ENCODE measurements around the gene CD300LG.

Gene CD300LG

DNA sequence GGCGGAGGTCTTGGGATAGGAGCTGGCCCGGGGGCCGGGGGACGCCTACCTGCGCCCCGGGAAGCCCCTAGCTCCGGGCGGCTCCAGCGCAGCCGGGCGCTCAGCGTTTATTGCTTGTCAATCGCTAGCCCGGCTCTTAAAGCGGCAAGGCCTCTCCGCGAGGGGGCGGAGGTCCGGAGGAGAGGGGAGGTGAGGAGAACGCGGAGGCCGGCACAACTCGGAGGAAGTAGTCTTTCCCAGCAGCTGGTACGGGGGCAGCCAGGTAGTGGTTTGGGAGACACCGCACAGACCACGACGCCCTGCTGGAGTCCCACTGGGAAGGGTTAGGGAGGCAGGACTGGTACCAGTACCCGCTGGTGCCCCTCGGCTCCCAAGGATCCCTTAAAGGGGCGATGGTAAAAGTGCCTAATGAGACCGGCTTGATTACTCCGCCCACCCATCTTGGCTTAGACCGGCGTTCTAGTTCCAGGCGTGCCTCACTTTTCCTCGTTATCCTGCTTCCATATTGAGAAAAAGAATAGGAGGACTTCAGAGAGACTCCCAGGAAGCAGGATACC, 60.5 kb downstream of the CD300LG start, which contains the start of gene MPP2:
TSS of gene MPP2 (minus strand) at position 112 of the 557 bp plus-strand sequence. CDS start 3,076 bp downstream, outside the sequence.
- peak; percentile 15 to 47 (median 30) for DNase-seq

DNA sequence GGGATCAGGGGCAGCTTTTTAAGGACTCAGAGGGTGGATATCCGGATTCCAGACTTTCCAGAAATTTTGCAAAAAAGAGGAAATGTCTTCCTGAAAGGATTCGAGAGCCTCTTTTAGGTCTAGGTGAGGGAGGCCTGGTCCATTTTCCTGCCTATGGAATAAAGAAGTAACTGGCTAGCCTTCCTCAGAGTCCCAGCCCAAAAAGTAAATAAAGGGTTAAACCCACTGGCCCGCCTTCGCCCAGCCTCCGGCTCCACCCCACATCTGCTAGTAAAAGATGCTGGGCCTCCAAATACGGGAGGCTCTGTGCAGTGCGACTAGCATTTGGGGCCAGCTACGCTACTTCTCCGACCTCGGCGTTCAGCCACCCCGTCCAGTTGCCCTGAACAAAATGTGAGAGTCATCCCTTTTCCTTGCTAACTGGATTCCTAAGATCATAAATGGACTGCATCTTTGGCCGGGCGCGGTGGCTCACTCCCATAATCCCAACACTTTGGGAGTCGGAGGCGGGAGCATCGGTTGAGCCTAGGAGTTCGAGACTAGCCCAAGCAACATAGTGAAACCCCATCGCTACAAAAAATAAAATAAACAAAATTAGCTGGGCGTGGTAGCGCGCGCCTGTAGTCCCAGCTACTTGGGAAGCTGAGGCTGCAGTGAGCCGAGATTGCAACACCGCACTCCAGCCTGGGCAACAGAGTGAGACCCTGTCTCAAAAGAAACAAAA, 61.2 kb downstream of the CD300LG start:
- peak in 2 of 4 experiments; percentile 34 to 37 for DNase-seq

DNA sequence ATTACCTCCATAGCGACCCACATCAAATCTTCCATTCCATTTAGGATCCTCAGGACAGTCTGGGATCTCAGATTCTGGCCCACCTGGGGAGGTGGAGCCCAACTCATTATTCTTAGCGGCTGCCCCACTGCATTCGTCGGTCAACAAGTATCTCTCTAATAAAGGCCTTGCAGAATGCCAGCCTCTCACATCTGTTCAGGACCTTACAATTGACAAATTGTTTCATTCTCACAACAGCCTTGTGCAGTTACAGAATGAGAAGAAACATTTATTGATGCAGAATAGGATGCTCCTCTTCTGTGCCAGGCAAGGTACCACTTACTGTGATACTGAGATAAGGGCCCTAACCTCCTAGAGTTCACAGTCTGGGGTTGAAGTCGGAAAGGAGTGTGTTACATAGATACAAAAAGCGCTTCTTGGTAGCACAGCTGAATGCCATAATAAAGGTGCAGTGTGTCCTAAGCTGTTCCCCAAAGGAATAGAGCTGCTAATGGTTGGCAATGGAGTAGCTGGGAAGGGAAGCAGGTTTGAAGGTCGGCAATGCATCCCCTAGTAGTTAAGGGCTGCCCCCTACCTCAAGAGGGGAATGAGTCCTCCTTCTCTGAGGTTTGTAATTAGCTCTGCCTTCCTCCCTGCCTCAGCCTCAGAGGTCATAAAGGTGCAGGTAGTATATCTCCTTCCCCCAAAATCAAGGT, 62.7 kb downstream of the CD300LG start:
- DNase-seq = no peak

DNA sequence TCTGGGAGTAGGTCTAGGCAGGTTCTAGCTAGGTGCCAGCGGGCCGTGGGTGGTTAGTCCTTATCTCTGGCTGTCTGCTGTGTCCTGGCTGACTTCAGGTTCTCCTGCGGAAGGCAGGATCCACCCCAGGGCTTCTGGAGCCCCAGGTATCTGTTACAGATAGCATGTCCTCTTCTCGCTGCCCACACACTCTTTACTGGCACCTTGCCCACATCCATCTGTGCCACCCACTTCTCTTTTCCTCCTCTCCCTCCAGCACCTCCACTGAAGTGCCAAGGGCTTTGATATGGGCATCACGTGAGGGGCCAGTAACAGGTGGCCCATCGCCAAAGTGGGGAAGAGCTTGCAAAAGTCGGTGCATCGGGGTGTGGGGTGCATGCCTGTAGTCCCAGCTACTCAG, 64.9 kb downstream of the CD300LG start:
- no peak for DNase-seq

DNA sequence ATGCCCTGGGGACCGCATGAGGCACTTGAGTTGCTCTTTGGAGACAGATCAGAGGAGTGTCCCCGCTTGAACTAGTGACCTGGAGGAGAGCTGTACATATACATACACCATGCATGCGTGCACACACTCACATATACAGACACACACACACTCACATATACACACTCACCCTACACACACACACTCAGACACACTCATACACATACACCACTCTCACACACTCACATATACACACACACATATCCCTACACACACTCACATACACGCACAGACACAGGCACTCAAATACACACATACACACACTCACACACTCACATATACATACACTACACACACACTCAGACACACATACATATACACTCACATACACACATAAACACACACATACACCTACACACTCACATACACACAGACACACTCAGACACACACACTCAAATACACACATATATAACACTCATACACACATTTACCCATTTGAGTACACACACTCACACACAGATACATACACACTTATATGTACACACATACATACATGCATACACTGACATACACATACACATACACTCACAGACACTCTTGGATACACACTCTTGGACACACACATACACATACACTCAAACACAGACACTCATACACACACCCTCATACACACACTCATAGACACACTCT, 65.8 kb downstream of the CD300LG start:
- DNase-seq = no peak
